ENCODE data around the gene UFSP2. TPM values are rescaled to one million over a fixed set of nuclear protein-coding genes. Genes with fewer than 3 reads are reported as not detected.

The UFSP2 gene
- total and polyA plus RNA-seq, 4 donors = 12.2 to 17.2 (median 14.7) TPM

- no peak overlapping the region for H3K4me3 ChIP-seq (ENCODE audit: low read depth in 1 of 3, low read length in 3 of 3)
- H3K27ac ChIP-seq (ENCODE audit: low read depth in 1 of 2, low read length in 2 of 2) = no peak overlapping the region
- no peak for DNase-seq (ENCODE audit: low spot score)
- H3K9me3 ChIP-seq (ENCODE audit: control insufficient read depth in 4 of 4, low read length in 3 of 4) = no peaks in the 10 kb centered on the region
- H3K4me1 ChIP-seq (ENCODE audit: control insufficient read depth in 4 of 4, insufficient read depth in 4 of 4, low read length in 3 of 4) = no peaks in the 10 kb centered on the region
- WGBS = 95% methylated on average over 7 of the region's 7 CpGs
- H3K27me3 ChIP-seq (ENCODE audit: control insufficient read depth in 4 of 4, insufficient read depth in 4 of 4, low read length in 3 of 4) = no peaks in the 10 kb centered on the region
- H3K36me3 ChIP-seq (ENCODE audit: control insufficient read depth in 4 of 4, insufficient read depth in 3 of 4, low read depth in 1 of 4, low read length in 3 of 4) = peaks cover 0 to 8% (median 0%) of the 10 kb centered on the region in 4 donors
- no peak overlapping the region for H3K9ac ChIP-seq (ENCODE audit: low read depth in 1 of 2, low read length in 2 of 2)
- TF ChIP-seq, protein P1, sequence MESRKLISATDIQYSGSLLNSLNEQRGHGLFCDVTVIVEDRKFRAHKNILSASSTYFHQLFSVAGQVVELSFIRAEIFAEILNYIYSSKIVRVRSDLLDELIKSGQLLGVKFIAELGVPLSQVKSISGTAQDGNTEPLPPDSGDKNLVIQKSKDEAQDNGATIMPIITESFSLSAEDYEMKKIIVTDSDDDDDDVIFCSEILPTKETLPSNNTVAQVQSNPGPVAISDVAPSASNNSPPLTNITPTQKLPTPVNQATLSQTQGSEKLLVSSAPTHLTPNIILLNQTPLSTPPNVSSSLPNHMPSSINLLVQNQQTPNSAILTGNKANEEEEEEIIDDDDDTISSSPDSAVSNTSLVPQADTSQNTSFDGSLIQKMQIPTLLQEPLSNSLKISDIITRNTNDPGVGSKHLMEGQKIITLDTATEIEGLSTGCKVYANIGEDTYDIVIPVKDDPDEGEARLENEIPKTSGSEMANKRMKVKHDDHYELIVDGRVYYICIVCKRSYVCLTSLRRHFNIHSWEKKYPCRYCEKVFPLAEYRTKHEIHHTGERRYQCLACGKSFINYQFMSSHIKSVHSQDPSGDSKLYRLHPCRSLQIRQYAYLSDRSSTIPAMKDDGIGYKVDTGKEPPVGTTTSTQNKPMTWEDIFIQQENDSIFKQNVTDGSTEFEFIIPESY (IDR thresholded peaks at IDR 0.05) = no peak
- TF ChIP-seq NR2F2 (IDR thresholded peaks at IDR 0.05) = no peak
- TF ChIP-seq, protein P2, sequence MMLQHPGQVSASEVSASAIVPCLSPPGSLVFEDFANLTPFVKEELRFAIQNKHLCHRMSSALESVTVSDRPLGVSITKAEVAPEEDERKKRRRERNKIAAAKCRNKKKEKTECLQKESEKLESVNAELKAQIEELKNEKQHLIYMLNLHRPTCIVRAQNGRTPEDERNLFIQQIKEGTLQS (IDR thresholded peaks at IDR 0.05) = no peak
- no peak for TF ChIP-seq HNF4G (IDR thresholded peaks at IDR 0.05)
- no peak for TF ChIP-seq SP1 (IDR thresholded peaks at IDR 0.05)
- no peak for TF ChIP-seq TAF1 (conservative IDR thresholded peaks at IDR 0.05)
- TF ChIP-seq REST (IDR thresholded peaks at IDR 0.05) = no peak
- TF ChIP-seq, protein P3, sequence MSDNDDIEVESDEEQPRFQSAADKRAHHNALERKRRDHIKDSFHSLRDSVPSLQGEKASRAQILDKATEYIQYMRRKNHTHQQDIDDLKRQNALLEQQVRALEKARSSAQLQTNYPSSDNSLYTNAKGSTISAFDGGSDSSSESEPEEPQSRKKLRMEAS (IDR thresholded peaks at IDR 0.05) = no peak
- no peak for TF ChIP-seq JUND (IDR thresholded peaks at IDR 0.05)
- TF ChIP-seq GABPA (IDR thresholded peaks at IDR 0.05 in 1 of 2, conservative IDR thresholded peaks at IDR 0.05 in 1 of 2) = no peak
- no peak for TF ChIP-seq CTCF (IDR thresholded peaks at IDR 0.05; ENCODE audit: low read depth, low read length, missing input control)
- no peak for TF ChIP-seq EGR1 (IDR thresholded peaks at IDR 0.05; ENCODE audit: low read depth in 2 of 2)
- no peak for TF ChIP-seq YY1 (IDR thresholded peaks at IDR 0.05)
- TF ChIP-seq FOXA1 (IDR thresholded peaks at IDR 0.05) = no peak
- no peak for TF ChIP-seq HNF4A (conservative IDR thresholded peaks at IDR 0.05)
- no peak for TF ChIP-seq RAD21 (IDR thresholded peaks at IDR 0.05)
These were observed 73.6 kb downstream of the UFSP2 start for GRCh38 chr4:185352202-185352601.

- WGBS = 98% methylated on average over 13 of the region's 13 CpGs
- Histone ChIP-seq H3K9me3 (ENCODE audit: control insufficient read depth in 4 of 4, low read length in 3 of 4) (no peaks in the 10 kb centered on the region), H3K27me3 (ENCODE audit: control insufficient read depth in 4 of 4, insufficient read depth in 4 of 4, low read length in 3 of 4) (no peaks in the 10 kb centered on the region), H3K9ac (ENCODE audit: low read depth in 1 of 2, low read length in 2 of 2) (no peak overlapping the region), H3K4me1 (ENCODE audit: control insufficient read depth in 4 of 4, insufficient read depth in 4 of 4, low read length in 3 of 4) (no peaks in the 10 kb centered on the region), H3K27ac (ENCODE audit: low read depth in 1 of 2, low read length in 2 of 2) (no peak overlapping the region), H3K4me3 (ENCODE audit: low read depth in 1 of 3, low read length in 3 of 3) (no peak overlapping the region), H3K36me3 (ENCODE audit: control insufficient read depth in 4 of 4, insufficient read depth in 3 of 4, low read depth in 1 of 4, low read length in 3 of 4) (peaks cover 0 to 12% (median 3%) of the 10 kb centered on the region in 4 donors)
- TF ChIP-seq CTCF (IDR thresholded peaks at IDR 0.05; ENCODE audit: low read depth, low read length, missing input control) (no peak), HNF4A (conservative IDR thresholded peaks at IDR 0.05) (no peak), YY1 (IDR thresholded peaks at IDR 0.05) (no peak)
- TF ChIP-seq, protein P1 (IDR thresholded peaks at IDR 0.05) = no peak
- no peak for DNase-seq (ENCODE audit: low spot score)
These were observed 74.1 kb downstream of the UFSP2 start for GRCh38 chr4:185351691-185352090.

All from liver (tissue), 9 donors.